Heart left ventricle (tissue), 13 donors: Measurements from ENCODE around the gene ELOVL7.

Source experiments
- POLR2A ChIP-seq, 2 donors: fragments of 450-650 bp; IDR thresholded peaks; one replicate each; pipeline ENCODE4 v1.6.1; 2017; ENCODE audit warnings: antibody characterized with exemption in 2 of 2, mild to moderate bottlenecking in 2 of 2, moderate library complexity in 2 of 2
- TF ChIP-seq, protein P1 (sequence below), 12 donors: fragments of 200-600 bp; sonication (generic) in 4 of 12; IDR thresholded peaks; one replicate each; pipeline versions ENCODE4 v1.5.0 to v1.8.0; 2018 to 2022; ENCODE audit warnings: antibody characterized with exemption in 12 of 12, mild to moderate bottlenecking in 5 of 12
- donor health status: ischemic (EF 13 %, LVEDD 7.1; RV severe dilation, severe dysfunction).
- donor health status: DM: no; HTN: yes; CAD: no.
- donor health status: DM: no; HTN: no; CAD: no.
- donor health status: ischemic (EF 25% LVEDD 6.9; RV normal size, moderate dysfunction).
- donor health status: ischemic (EF 25% LVEDD 5.7; RV mildly dilated, moderate dysfunction).
- donor health status: ischemic (EF 35%, LVEDD 5.7; RV mildly dilated, moderate dysfunction).
- donor health status: nonischemic (EF 11% LVEDD 7.7; RV severe dilation, severe dysfunction).
- donor health status: DM: yes; HTN: yes; CAD: no.
- donor health status: PGD.
- donor health status: ischemic (EF 29% LVEDD 5.4; RV normal size, mild dysfunction).
- donor health status: nonischemic (EF 23%, LVEDD 6.1; RV moderate dilation, normal function).

DNA sequence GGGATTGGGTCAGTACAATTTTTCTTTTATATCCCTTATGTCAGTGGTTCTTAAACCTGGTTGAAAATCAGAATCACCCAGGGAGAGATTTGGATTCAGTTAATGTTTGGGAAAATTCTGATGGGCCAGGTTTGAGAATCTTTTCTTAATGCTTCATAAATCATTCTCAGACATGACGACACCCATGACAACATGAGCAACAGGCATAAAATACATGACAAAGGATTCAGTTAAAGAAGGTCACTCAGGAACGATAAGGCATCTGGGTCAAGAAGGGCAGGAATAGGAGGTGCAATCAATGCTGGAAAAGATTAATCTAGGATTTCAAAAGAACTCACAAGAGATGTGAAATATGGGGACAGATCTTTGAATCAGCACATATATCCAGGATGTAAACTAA lies 41.8 kb downstream of the ELOVL7 start:
- no peak for TF ChIP-seq POLR2A (IDR thresholded peaks at IDR 0.05)
- TF ChIP-seq, protein P1, sequence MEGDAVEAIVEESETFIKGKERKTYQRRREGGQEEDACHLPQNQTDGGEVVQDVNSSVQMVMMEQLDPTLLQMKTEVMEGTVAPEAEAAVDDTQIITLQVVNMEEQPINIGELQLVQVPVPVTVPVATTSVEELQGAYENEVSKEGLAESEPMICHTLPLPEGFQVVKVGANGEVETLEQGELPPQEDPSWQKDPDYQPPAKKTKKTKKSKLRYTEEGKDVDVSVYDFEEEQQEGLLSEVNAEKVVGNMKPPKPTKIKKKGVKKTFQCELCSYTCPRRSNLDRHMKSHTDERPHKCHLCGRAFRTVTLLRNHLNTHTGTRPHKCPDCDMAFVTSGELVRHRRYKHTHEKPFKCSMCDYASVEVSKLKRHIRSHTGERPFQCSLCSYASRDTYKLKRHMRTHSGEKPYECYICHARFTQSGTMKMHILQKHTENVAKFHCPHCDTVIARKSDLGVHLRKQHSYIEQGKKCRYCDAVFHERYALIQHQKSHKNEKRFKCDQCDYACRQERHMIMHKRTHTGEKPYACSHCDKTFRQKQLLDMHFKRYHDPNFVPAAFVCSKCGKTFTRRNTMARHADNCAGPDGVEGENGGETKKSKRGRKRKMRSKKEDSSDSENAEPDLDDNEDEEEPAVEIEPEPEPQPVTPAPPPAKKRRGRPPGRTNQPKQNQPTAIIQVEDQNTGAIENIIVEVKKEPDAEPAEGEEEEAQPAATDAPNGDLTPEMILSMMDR (IDR thresholded peaks at IDR 0.05): no peak
